GM21515 (cell line): ENCODE data around the gene MOGAT3.

Source experiments
- ATAC-seq: cut with Tn5 transposase; IDR thresholded peaks from one replicate; pipeline ENCODE4 v1.9.1; 2021; ENCODE audit not compliant: unreplicated experiment

Gene MOGAT3

DNA sequence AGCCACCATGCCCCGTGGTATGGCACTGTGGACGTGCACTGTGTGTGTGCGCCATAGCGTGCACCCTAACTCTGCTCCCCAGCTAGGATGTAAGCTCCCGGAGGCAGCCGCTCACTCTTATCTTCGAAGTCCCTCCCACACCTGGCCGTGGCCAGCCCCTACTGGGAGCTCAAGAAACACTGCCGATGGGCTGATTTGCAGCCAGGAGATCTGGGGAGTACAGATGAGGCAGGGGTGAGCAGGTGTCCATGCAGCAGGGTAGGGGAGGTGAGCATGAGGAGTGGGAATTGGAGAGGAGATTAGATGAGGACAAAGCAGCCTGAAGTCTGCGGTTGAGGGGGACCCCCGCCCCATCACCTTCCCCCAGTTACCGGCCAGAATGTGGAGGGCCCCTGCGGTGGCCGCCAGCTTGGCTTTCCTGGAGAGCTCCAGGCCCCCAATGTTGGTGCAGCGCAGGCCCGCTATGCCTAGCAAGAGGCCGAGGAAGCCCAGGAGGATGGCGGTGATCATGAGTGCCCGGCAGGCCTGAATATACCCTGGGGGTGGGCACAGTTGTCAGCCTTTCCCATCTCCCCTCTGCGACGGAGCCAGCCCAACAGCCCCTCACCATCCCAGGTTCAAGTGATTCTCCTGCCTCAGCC is 33.2 kb upstream of the MOGAT3 start:
- ATAC-seq = no peak

DNA sequence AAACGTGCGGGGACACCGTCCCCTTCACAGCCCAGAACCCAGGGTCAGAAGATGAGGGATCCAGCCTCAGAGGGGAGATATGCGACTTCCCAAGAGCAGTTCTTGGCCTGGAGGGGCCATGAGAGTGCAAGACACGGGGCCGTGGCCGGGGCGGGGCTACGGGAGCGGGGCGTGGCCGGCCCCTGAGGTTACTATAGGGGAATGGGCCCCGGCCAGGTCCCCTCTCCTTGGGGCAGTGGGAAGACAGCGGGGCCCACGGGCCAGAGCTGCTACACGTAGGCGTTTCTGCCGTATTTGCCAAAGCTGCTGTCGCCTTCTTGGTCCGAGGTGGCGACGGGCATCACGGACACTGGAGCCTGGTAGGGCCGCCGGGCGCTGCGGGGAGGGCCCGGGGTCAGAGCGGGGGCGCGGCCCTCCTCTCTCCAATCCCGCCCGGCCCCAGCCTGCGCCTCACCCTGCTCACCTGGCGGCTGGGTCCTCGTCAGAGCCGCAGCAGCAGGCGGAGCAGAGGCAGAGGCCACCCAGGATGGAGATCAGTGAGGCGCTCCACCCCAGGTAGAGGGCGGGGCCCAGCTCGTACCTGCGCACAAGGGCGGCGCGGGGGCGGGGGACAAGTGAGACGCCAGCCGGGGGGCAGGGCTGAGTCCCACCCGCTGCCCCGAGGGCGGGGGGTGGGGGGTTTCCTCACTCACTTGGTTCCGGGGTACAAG is 31.5 kb upstream of the MOGAT3 start:
- no peak for ATAC-seq

DNA sequence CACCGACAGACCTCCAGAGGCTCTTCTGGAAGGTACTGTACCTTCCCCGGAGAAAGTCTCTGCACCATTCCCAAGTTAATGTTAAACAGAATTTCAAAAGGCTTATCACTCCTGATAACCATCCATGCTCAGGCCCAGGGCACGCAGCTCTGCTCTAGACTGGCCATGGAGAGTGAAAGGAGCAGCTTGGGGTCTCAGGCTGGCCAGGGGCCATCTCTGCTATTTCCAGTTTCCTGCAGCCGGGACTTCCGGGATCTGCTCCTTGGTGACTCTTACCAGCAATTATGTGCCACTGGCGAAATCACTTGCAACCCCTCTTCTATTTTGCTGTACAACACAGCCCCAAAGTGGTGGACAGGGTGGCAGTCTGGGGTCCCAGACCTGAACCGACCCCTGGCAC is 30.8 kb upstream of the MOGAT3 start:
- ATAC-seq = no peak

DNA sequence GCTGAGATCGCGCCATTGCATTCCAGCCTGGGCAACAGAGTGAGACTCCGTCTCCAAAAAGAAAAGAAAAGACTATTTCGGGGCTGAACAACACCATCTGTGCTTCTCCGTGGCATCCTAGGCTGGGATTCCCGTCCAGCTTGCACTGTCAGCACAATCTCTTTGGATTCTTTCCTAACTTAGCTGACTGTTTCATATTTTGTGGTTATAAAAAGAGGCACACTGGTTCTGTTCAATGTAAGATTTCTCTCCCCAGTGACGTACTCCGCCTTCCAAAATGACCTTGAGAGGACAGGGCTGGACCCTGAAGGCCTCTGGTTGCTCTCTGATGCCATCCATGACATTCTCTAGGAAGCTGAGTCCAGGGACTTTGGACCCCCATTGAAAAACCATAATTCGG is 25.9 kb upstream of the MOGAT3 start:
- ATAC-seq = no peak

DNA sequence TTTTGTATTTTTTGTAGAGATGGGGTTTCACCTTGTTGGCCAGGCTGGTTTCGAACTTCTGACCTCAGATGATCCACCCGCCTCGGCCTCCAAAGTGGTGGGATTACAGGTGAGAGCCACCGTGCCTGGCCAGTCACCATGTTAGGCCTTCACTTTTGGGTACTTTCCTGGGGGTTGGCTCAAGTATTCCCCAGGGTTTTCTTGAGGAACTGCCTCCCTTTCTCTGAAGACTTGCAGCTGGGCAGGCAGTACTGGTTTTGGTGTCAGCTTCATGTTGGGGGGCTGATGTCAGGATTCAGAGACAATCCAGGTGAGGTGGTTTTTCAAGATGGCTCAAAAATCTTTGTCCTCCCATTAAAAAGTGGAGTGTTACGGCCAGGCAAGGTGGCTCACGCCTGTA is 24.8 kb upstream of the MOGAT3 start:
- ATAC-seq = no peak

DNA sequence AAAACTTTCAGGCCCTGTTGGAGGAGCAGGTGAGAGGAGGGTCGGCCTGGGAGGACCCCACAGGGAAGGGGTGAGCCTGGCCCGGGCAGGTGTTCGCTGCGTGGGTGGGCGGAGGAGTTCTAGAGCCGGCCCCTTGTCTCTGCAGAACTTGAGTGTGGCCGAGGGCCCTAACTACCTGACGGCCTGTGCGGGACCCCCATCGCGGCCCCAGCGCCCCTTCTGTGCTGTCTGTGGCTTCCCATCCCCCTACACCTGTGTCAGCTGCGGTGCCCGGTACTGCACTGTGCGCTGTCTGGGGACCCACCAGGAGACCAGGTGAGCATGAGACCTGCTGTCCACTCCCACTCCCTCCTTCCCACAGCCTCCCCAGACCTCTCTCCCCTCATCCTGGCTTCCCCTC is 22.7 kb upstream of the MOGAT3 start:
- no peak for ATAC-seq

DNA sequence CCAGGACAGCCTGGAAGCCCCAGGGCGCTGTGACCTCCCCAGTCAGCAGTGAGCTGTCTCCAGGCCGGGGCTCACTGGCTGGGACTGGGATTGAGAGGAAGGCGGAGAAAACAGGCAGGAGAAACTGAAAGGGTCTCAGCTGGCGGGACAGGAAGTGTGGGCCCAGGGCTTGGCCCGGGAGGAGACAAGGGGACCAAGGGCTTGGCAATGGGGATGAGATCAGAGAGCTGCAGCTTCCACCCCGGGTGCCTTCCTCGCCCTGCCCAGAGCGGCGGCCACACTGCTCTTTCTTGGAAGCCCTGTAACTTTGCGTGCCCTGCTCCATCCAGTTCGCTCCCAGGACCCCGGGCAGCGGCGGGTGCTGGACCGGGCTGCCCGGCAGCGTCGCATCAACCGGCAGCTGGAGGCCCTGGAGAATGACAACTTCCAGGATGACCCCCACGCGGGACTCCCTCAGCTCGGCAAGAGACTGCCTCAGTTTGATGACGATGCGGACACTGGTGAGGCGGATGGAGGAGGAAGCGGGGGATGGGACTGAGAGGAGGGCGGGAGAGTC is 21.5 kb upstream of the MOGAT3 start:
- no peak for ATAC-seq

DNA sequence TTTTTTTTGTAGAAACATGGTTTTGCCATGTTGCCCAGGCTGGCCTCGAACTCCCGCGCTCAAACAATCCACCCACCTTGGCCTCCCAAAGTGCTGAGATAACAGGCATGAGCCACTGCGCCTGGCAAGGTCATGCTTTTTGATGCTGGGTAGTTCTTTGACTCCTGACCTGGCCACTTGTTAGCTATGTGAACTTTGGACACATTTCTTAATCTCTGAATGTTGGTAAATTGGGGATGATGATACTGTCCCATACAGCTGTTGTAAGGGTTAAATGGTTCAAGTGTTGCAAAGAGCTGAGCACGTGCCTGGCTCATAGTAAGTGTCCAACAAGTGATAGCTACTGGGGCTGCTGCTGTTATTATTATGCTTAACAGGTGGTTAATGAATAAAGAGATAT is 19.5 kb upstream of the MOGAT3 start:
- no peak for ATAC-seq

DNA sequence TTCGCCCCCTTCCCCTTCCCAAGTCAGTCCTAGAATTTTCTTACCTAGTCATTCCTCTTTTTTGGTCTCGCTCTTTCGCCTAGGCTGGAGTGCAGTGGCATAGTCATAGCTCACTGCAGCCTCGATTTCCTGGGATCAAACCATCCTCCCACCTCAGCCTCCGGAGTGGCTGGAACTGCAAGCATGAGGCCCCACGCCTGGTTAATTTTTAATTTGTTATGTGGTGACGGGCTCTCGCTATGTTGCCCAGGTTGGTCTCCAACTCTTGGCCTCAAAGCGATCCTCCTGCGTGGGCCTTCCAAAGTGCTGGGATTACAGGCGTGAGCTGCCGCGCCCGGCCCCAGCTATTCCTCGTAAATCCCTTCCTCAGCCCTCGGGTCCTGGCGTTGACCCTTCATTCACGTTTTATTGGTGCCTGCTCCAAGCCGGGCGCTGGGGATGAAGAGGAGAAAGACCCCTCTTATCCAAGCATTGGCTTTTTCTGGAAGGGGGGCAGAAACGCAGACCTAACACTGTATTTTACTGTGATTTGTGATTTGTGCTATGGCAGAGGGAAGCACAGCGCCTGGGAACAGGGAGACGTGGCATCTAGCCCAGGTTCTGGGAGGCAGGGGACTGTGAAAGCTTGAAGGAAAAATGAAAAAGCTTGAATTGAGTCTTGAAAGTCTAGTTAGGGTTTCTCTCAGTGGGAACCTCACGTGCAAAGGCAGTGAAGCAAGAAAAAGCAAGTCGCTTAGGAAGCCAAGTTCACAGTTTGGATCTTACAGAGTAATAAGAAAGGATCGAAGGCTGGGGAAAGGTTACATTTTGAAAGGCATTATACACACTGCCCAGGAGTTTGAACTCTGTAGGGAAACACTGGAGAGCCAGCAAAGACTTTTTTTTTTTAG is 17.6 kb upstream of the MOGAT3 start:
- ATAC-seq = peak; percentile 0

DNA sequence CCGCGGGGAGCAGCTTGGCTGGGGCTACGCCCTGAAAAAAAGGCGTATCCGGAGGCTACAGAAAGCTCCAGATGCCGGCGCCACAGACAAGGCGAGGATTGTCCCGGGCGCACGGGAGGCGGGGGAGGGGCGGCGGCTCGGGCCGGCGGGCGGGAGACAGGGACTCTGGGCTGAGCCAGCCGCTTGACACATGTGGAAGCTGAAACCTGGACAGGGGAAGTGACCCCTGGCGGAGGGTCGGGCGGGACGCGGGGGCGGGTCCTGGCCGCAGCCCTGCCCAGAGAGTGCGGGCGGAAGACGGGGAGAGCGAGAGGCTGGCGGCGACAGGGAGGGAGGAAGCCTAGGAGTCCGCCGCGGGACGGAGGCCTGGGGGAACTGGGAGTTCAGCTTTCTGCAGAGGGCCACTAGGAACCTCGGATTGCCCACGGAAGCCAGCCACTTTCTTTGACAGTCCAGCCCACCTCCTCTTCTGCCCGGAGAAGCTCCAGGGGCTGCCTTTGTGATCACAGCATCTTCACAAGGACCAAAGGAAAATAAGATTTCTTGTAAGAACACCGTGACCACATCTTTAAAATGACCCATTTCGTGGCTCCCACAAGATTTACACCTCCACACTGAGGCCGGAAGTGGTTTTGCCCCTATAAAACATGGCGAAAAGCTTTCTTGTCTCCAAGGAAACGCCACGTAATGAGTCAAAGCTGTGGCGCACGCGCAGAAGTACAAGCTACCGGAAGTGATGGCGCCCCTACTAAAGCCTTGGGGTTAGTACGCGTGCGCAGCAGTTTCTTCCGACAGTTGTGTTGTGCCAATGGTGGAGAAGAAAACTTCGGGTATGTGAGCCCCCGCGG is 16.8 kb upstream of the MOGAT3 start, which contains the start of the genes PLOD3 and ZNHIT1:
Gene PLOD3, minus strand, starts transcription at position 194 of the 848 bp plus-strand sequence. CDS start 307 bp downstream, outside the sequence.
Gene ZNHIT1, plus strand, starts transcription at position 778 of the 848 bp plus-strand sequence. Its CDS starts 31 bp downstream, at position 809.
- peak; percentile 63 for ATAC-seq

DNA sequence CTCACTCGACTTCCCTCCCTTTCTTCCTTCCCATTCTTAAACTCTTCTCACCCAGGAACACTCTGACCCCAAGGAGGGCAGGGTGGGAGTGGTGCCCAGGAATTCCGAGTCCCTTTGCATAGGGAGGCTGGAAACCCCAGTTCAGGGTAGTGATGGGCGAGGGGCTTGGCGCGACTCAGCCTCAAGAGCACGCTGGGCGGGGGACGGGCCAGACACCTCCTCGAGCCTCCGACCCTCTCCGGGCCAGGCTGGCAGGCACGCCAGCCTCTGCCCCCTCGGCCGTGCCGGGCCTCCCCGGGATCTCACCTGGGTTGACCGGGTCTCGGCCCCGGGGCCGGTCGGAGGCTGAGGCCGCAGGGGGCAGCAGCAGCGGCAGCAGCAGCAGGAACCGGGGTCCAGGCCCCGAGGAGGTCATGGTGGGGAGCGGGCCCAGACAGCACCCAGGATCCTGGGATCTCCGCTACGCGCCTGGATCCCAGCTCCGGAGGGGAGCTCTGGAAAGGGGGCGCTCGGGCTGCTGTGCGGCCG is 16.1 kb upstream of the MOGAT3 start:
- peak; percentile 29 for ATAC-seq

DNA sequence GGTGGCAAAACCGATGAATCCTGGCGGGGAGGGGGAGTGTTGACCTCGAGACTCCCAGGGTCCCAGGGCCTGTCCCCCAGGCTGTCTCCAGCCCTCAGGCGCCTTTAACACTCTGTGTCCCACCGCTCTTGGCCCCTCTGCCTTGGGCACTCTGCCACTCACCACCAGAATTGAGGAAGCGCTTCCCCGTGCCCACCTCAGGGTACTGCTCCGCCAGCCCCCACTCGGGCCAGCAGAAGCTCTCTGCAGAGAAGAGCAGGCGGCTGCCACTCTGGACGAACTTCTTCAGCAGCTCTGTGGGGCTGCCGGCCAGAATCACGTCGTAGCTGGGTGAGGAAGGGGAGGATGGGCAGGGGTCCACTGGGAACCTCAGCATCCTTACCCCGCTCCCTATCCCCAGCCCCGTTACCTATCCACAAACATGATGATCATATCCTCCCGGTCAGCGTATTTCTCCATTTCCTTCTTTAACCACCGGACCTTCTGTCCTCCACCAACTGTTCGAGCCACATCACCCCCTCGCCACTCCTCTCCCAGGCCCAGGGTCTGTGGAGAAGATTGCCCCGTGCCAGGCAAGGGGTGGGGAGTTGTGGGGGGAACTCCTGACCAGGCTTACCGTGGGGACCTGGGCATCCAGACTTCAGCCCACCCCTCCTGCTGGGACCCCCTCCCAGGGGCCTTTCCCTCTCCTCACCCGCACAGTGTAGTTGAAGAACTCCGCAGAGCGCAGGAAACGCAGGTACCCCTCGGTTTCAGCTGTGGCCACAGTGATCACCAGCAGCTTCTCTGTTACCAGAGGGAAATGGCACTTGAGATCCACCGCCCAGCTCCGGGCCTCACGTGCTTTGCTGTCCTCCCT is 15.4 kb upstream of the MOGAT3 start:
- ATAC-seq = no peak

DNA sequence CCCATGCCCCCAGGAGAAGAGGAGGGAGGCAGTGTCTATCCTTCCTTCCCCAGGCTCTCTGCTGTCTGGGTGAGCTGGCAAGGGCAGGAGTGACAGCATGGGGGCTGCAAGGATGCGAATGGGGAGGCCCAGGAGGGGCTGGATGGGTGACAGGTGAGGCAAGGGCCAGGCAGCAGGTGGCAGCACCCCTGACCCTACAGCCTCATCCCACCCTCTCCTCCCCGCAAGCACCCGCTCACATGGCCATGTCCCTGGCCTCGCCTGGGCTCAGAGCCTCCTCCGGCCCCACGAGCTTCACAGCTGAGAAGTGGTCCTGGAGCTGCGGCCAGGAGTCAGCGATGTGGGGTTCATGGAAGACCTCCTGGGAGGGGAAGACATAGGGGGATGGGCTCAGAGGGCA is 11.2 kb upstream of the MOGAT3 start:
- ATAC-seq = no peak

DNA sequence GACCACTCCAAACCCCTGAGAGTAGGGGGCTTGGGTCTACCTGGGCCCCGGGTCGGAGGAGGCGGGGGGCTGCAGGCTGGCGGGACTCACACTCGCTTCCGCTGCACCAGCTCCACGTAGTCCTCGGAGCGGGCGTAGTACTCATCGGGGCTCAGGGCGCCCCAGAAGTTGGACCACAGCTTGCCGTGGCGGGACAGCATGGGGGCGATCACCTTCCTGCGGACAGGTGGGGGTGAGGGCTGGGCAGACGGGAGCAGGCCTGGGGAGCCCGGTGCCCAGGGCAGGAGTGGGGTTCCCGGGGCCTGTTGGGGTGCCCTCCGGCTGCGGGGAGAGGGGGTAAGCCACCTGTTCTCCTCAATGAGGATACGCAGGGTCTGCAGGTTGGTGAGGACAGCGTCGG is 10.7 kb upstream of the MOGAT3 start:
- no peak for ATAC-seq

DNA sequence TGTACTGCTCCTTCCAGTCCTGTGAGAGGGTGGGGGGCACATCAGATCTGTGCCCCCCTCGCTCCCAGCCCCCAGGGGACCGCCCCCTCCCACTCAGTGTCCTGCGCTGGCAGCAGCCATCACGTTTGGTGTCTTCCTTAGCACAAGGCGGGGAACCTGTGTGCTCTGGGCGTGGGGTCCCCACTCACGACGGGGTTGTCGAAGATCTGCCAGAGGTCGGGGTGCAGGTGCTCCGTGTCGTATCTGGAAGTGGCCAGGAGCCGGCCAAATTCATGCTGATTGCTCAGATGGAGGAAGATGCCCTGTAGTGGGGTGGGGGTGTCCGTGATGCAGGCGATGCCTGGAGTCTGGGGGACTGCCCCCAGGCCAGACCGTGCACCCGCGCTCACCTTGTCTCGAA is 9.3 kb upstream of the MOGAT3 start:
- no peak for ATAC-seq

DNA sequence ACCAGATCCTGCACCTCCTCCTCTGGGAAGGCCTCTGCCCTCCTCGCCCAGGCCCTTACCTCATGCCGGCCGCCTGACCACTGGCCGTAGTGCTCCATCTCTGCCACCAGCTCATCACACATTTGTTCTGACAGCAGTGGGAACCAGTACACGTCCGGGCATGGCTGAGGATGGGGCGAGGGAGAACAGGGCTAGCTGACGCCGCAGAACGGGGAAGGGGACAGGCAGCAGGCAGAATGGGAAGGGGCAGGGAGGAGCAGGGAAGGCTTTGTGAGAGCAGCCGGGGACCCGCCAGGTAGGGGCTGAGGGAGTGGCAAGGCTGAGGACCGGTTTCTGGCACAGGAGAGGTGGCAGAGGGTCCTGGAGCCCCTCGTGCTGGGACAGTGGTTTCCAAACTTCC is 8.0 kb upstream of the MOGAT3 start:
- no peak for ATAC-seq

DNA sequence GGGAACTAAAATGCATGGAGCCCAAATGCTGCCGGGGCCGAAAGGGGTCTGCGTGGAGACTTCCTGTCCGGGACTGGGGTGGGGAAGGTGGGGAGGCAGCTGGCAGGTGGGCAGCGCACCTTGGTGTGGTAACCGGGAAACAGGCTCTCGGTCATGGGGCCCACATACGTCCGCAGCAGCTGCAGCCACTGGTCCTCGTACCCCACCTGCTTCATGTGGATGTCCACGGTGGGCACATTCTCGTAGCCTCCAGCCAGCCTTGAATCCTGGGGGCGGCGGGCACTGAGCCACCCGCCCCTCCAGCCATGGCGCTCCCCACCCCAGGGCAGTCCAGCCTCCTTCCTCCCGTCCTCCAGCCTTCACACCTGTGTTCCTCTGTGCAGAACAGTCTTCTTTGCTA is 6.6 kb upstream of the MOGAT3 start:
- ATAC-seq = no peak

DNA sequence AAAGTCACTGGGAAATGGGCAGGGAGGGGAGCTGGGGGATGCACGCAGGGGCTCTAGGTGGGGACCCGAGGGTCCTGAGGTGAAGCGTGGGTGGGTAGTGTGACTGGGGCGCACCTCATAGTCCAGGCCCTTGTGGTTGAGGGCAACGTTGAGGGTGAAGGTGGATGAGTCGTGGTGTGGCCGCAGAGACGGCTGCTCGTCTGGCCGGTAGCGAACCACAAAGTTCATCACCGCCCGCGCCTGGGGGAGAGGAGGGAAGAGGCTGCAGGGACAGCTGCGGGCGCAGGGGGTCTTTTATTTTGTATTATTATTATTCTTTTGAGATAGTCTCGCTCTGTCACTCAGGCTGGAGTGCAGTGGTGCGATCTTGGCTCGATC is 5.8 kb upstream of the MOGAT3 start:
- ATAC-seq = no peak

DNA sequence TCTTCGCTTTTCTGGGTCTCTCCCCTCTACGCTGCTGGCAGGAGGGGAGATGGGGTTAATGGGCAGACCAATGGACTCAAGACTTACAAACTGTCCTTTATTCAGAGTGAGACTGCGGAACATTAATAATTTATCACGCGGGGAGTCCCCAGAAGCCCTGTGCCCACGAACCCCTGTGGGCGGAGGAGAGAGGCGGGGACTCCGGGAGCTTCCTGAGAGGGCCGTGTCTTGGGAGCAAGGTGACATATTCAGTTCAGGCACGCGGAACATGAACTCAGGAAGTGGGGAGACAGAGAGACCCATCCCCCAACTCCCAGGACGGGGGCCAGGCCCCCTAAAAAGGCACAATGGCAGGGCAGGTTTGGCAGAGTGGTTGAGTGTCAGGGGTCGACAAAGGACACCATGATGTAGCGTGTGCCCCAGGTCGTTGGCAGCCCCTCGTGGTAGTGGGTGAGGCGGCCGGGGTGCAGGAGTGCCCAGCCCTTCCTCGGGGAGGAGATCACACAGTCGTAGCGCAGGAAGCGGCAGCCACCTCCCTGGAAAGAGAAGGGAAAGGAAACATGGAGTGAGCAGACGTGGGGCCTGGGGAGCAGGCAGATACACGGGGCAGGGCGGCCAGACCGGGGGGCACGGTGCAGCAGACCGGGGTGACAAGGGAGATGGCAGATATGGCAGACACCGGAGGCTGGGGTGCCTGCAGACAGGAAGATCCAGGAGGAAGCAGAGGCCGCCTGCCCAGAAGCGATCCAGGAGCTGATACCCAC is 5.2 kb upstream of the MOGAT3 start:
- ATAC-seq = no peak
